Adrenal gland (tissue), 5 donors: ENCODE measurements around the gene THY1.

ENCODE experiments used
- CTCF ChIP-seq, 6 experiments: fragments of 450-650 bp in 4 of 6; fragments of 200-600 bp in 2 of 6; sonication (generic) in 1 of 6; IDR thresholded peaks; 1 replicate in 5 of 6; 2 replicates in 1 of 6; pipeline versions ENCODE4 v1.5.1 to v1.8.0; 2016 to 2021; ENCODE audit warnings: antibody characterized with exemption in 6 of 6, mild to moderate bottlenecking in 2 of 6, moderate library complexity in 1 of 6
- POLR2A ChIP-seq, 2 donors: fragments of 450-650 bp; IDR thresholded peaks; one replicate each; pipeline ENCODE4 v1.6.1; 2017; ENCODE audit warnings: antibody characterized with exemption in 2 of 2, mild to moderate bottlenecking in 2 of 2, moderate library complexity in 1 of 2
- donor health status: DM: no; HTN: no; CAD: no.

- TF ChIP-seq CTCF (IDR thresholded peaks at IDR 0.05) (no peak), POLR2A (IDR thresholded peaks at IDR 0.05) (no peak)
Observed at GRCh38 chr11:119376197-119376847, 46.6 kb downstream of the THY1 start.
